K562 (cell line): ENCODE results near the gene COPS4. TPM values are rescaled to one million over a fixed set of nuclear protein-coding genes. Genes with fewer than 3 reads are reported as not detected.

Source experiments
- ATAC-seq: fragments of 200-7000 bp; cut with Tn5 transposase; 3 replicates; pipeline ENCODE4 v1.9.1; 2020; ENCODE audit warnings: moderate library complexity
- BruUV-seq: library from RNA; stranded (reverse); fragments of 400-500 nt; replicated peaks from 2 replicates; lab custom pipeline; 2021; lab: Mats Ljungman, UMichigan
- CTCF ChIA-PET: fragments of 300-600 bp; formaldehyde crosslinking; extraction: SDS; loops from one replicate; lab custom pipeline; 2021; ENCODE audit warnings: low intra/inter-chr PET ratio; lab: Yijun Ruan, JAX
- POLR2A ChIA-PET: fragments of 300-600, 350-650 bp; sonication (Branson Sonifier 250); formaldehyde crosslinking; extraction: SDS; loops from one replicate; lab custom pipeline; 2021; ENCODE audit warnings: antibody characterized with exemption, inconsistent platforms; lab: Yijun Ruan, JAX
- DNase-seq, 4 experiments: peaks; one replicate each; pipeline versions ENCODE4 v3.0.0 to v3.0.0-alpha.2; 2011 to 2018; ENCODE audit warnings: low spot score in 3 of 4, mixed read lengths in 3 of 4; ENCODE audit errors: extremely low read depth in 1 of 4
- FAIRE-seq: peaks from 2 replicates; lab custom pipeline; 2011; peaks lifted over from hg19 to GRCh38; lab: Jason Lieb, UNC
- H2AFZ ChIP-seq: 2 replicates; pipeline ENCODE4 v1.6.0; 2011; ENCODE audit warnings: low read depth, low read length, control low read depth, inconsistent platforms
- H3K27ac ChIP-seq: fragments of 200-600 bp; 3 replicates; pipeline ENCODE4 v1.8.0; 2011; ENCODE audit warnings: low read depth, mild to moderate bottlenecking, control low read depth, inconsistent platforms, low read length, moderate library complexity, mixed read lengths; ENCODE audit errors: extremely low read depth
- H3K27me3 ChIP-seq, 2 experiments: fragments of 300-600 bp in 1 of 2; 2 replicates in 1 of 2; 3 replicates in 1 of 2; pipeline versions ENCODE4 v1.6.0 to v1.8.0; 2011; ENCODE audit warnings: inconsistent platforms in 2 of 2, low read length in 2 of 2, mild to moderate bottlenecking in 1 of 2, mixed read lengths in 1 of 2, moderate library complexity in 1 of 2; ENCODE audit not compliant: control insufficient read depth in 2 of 2, insufficient read depth in 2 of 2
- H3K36me3 ChIP-seq: fragments of 300-600 bp; 3 replicates; pipeline ENCODE4 v1.8.0; 2011; ENCODE audit warnings: mild to moderate bottlenecking, low read length, inconsistent platforms; ENCODE audit not compliant: control insufficient read depth, insufficient read depth
- H3K4me1 ChIP-seq, 2 experiments: fragments of 200-600 bp in 1 of 2; replicated peaks in 1 of 2; 2 replicates in 1 of 2; 3 replicates in 1 of 2; pipeline versions ENCODE4 v1.5.1 to v1.8.0; 2011; ENCODE audit warnings: inconsistent platforms in 2 of 2, low read length in 2 of 2, mild to moderate bottlenecking in 1 of 2, mixed read lengths in 1 of 2, moderate library complexity in 1 of 2; ENCODE audit not compliant: control insufficient read depth in 2 of 2, insufficient read depth in 2 of 2
- H3K4me2 ChIP-seq: 2 replicates; pipeline ENCODE4 v1.6.1; 2011; ENCODE audit warnings: low read length, control low read depth, inconsistent platforms, mixed read lengths; ENCODE audit not compliant: insufficient read depth
- H3K4me3 ChIP-seq: fragments of 200-600 bp; sonication (generic), shearing (Covaris generic); 2 replicates; pipeline ENCODE4 v1.5.1; 2016; ENCODE audit warnings: control low read depth, inconsistent platforms
- H3K79me2 ChIP-seq: fragments of 200-600 bp; 3 replicates; pipeline ENCODE4 v1.8.0; 2011; ENCODE audit warnings: low read length, inconsistent platforms; ENCODE audit not compliant: control insufficient read depth, insufficient read depth
- H3K9ac ChIP-seq, 2 experiments: 2 replicates each; pipeline versions ENCODE4 v1.6.0 to v1.6.1; 2011; ENCODE audit warnings: low read depth in 2 of 2, low read length in 2 of 2, control low read depth in 1 of 2, inconsistent platforms in 1 of 2, mild to moderate bottlenecking in 1 of 2, mixed read lengths in 1 of 2; ENCODE audit not compliant: insufficient read depth in 1 of 2
- H3K9me1 ChIP-seq: one replicate; pipeline ENCODE4 v1.6.0; 2011; ENCODE audit warnings: inconsistent platforms, mild to moderate bottlenecking, low read length, moderate library complexity; ENCODE audit not compliant: control insufficient read depth, insufficient read depth
- H3K9me3 ChIP-seq: replicated peaks from 2 replicates; pipeline ENCODE4 v1.5.1; 2011; ENCODE audit warnings: low read depth, low read length, inconsistent platforms; ENCODE audit not compliant: control insufficient read depth, insufficient read depth
- H4K20me1 ChIP-seq: replicated peaks from 2 replicates; pipeline ENCODE4 v1.6.1; 2011; ENCODE audit warnings: low read length, inconsistent platforms, mixed read lengths; ENCODE audit not compliant: control insufficient read depth, insufficient read depth
- BHLHE40 ChIP-seq: IDR thresholded peaks from 2 replicates; pipeline ENCODE4 v1.6.1; 2011; ENCODE audit warnings: low read length, improper control_type of control experiment
- NBN ChIP-seq: fragments of 450-650 bp; IDR thresholded peaks from 2 replicates; pipeline ENCODE4 v1.6.1; 2016; ENCODE audit warnings: low read depth, mild to moderate bottlenecking
- NCOA6 ChIP-seq: fragments of 450-650 bp; IDR thresholded peaks from 2 replicates; pipeline ENCODE4 v1.6.1; 2017; ENCODE audit warnings: mild to moderate bottlenecking
- PHF8 ChIP-seq: fragments of 200-600 bp; sonication (generic); IDR thresholded peaks from 2 replicates; pipeline ENCODE4 v1.6.1; 2012; ENCODE audit warnings: mixed run types, mild to moderate bottlenecking, inconsistent platforms, low read length, moderate library complexity, borderline replicate concordance
- SP1 ChIP-seq: sonication (generic); formaldehyde crosslinking; IDR thresholded peaks from 2 replicates; pipeline ENCODE4 v1.8.1; 2022; ENCODE audit warnings: mild to moderate bottlenecking, missing genetic modification reagents
- STAT5B ChIP-seq: fragments of 250-450 bp; sonication (Bioruptor Pico); IDR thresholded peaks from 2 replicates; pipeline ENCODE4 v1.8.0; 2021; ENCODE audit warnings: mild to moderate bottlenecking, inconsistent platforms
- ZBTB7A ChIP-seq: IDR thresholded peaks from 2 replicates; pipeline ENCODE4 v1.6.1; 2011; ENCODE audit warnings: low read depth, mild to moderate bottlenecking, low read length, moderate library complexity, borderline replicate concordance; ENCODE audit not compliant: control insufficient read depth
- WGBS: fragments of 100-300 bp; shearing (Covaris generic); methylation state at CpG from one replicate; pipeline ENCODE4 v1.1.6; 2016; ENCODE audit warnings: low coverage, mixed read lengths; ENCODE audit not compliant: insufficient coverage; ENCODE audit errors: missing lambda C conversion rate; 5-methylcytosine and 5-hydroxymethylcytosine counted together
- in situ Hi-C: fragments of 300-500 bp; cut with MboI; formaldehyde crosslinking; loops from 4 replicates; pipeline ENCODE4 v1.15.0; 2018; ENCODE audit warnings: inconsistent platforms, mixed read lengths
- intact Hi-C: fragments of 100-400 bp; cut with micrococcal nuclease; formaldehyde crosslinking; loops from 2 replicates; pipeline ENCODE4 v1.14.2; 2022
- polyA plus RNA-seq, 8 experiments: library from polyadenylated mRNA; depleted of rRNA in 4 of 8; stranded (reverse) in 5 of 8; unstranded in 3 of 8; fragments of >200 nt; fragmentation: Nextera tagmentation in 2 of 8; fragmentation: Illumina TruSeq in 1 of 8; extraction: Ambion mirVana in 2 of 8; extraction: Trizol in 1 of 8; gene quantifications; 2 replicates each; pipeline versions ENCODE4 v1.2.1 to v1.2.3, GENCODE V29; 2011 to 2014; ENCODE audit warnings: inconsistent platforms in 1 of 8, missing spikeins in 1 of 8
- total RNA-seq, 7 experiments: library from RNA; depleted of rRNA in 6 of 7; stranded (reverse); fragments of >200 nt in 6 of 7; fragmentation: Illumina TruSeq in 2 of 7; extraction: Trizol in 2 of 7; gene quantifications; 2 replicates each; pipeline versions ENCODE4 v1.2.1 to v1.2.3, GENCODE V29; 2011 to 2021; ENCODE audit warnings: low replicate concordance in 1 of 7
- TF ChIP-seq, protein P1 (sequence below), 2 experiments: fragments of 200-800 bp in 1 of 2; sonication (Bioruptor generic) in 1 of 2; sonication (generic) in 1 of 2; formaldehyde crosslinking in 1 of 2; IDR thresholded peaks in 1 of 2; conservative IDR thresholded peaks in 1 of 2; 2 replicates each; pipeline versions ENCODE4 v1.5.0 to v1.6.1; 2016 to 2020; ENCODE audit warnings: missing compliant biosample characterization in 1 of 2, missing genetic modification characterization in 1 of 2, missing genetic modification reagents in 1 of 2
- TF ChIP-seq, protein P2 (sequence below): fragments of 450-650 bp; IDR thresholded peaks from 2 replicates; pipeline ENCODE4 v1.6.1; 2016
- TF ChIP-seq, protein P3 (sequence below): sonication (generic); IDR thresholded peaks from 2 replicates; pipeline ENCODE4 v1.6.1; 2016
- TF ChIP-seq, protein P4 (sequence below): fragments of 250-450 bp; sonication (Bioruptor Pico); IDR thresholded peaks from 2 replicates; pipeline ENCODE4 v1.8.0; 2021; ENCODE audit warnings: moderate library complexity, mild to moderate bottlenecking, inconsistent platforms

The COPS4 gene
- total and polyA plus RNA-seq, 9 of the 15 experiments (the other 6 are each of a cell fraction or from before 2014, with no cell fraction given) = 44.7 to 180 (median 70.9) TPM

DNA sequence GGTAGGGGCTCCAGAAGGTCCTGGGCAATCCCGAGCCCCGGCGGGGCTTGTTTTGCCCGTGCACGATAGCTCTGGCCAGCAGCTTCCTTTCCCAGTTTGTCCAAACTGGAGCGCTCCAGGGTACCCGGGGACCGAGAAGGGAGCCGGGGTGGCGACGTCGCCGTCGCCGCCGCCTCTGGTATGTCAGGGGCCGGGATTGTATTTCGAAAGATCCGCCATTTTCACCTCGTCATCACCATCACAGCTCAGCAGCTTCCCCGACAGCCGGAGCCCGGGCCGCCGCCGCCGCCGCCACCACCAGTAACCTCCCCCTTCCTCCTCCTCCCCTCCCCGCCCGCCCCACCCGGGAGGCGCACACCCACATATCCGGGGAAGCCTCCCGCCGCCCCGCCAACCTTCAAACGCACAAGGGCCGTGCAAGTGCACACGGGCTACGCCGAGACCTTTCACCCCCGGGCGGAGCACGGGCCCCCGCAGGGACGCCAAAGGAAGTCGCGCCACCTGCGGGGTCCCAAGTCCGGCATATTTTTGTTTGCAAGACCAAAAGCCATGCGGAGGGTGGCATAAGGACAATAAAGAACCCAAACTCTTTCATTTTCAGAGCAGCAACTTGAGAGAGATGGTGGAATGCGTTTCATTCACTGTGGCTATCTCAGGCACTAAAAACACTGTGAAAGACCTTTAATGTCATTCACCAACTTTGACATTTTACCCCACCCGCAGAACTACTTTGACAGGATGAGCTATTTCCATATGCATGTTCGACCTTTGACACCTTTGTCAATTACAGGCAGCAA is 24.3 kb upstream of the COPS4 start, which contains the start of gene LIN54 (continued):
- TF ChIP-seq STAT5B (CRISPR knock-in tag) (no peak), PHF8 (peak; percentile 60; the same call in 1 of the 2 replicates)
- TF ChIP-seq, protein P1, sequence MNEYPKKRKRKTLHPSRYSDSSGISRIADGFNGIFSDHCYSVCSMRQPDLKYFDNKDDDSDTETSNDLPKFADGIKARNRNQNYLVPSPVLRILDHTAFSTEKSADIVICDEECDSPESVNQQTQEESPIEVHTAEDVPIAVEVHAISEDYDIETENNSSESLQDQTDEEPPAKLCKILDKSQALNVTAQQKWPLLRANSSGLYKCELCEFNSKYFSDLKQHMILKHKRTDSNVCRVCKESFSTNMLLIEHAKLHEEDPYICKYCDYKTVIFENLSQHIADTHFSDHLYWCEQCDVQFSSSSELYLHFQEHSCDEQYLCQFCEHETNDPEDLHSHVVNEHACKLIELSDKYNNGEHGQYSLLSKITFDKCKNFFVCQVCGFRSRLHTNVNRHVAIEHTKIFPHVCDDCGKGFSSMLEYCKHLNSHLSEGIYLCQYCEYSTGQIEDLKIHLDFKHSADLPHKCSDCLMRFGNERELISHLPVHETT (CRISPR knock-in tag; conservative IDR thresholded peaks at IDR 0.05 in 1 of 2, IDR thresholded peaks at IDR 0.05 in 1 of 2) = peak in 1 of 2 experiments; percentile 71; a peak in 2 of 4 replicates

DNA sequence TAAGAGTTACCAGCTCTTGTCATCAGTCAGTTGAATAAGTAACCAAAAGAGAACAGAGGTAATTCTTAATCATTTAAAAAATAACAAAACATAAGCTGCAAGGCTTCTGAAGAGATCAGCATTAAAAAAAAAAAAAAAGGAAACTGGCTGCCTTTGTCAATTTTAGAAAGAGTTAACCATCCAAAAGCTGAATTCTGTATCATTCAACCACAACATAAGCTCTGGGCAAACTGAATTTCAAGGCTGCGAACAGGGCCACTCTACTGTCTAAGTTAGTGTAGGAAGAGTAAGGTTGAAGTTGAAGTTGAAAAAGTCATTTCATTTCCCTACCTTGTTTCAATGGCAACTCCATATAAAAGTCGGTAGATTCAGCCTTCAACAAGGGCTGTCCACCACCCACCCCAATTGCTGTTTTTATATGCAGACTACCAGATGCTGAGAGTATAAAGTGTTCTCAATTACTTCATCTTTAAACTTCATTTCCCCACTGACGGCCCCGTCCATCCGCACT is 23.2 kb upstream of the COPS4 start:
- no peak for ATAC-seq
- BruUV-seq = no TSS peak
- in situ Hi-C loops = no loop called here

More for the DNA sequence above, 23.2 kb upstream of the COPS4 start:
- Histone ChIP-seq H3K4me2 (peak overlapping the region; percentile 92), H3K27me3 (no peaks in the 10 kb centered on the region), H3K9me3 (no peaks in the 10 kb centered on the region), H4K20me1 (no peaks in the 10 kb centered on the region), H3K4me3 (peak overlapping the region; percentile 87), H3K4me1 (peaks cover 6 to 16% of the 10 kb centered on the region in 2 experiments; a peak in 3 of 5 replicates), H3K79me2 (peaks cover 58% of the 10 kb centered on the region), H3K27ac (peak overlapping the region; percentile 82), H3K36me3 (no peaks in the 10 kb centered on the region), H3K9ac (peak overlapping the region; percentile 85 to 97), H3K9me1 (no peaks in the 10 kb centered on the region), H2AFZ (peak overlapping the region; percentile 69)
- intact Hi-C loops = loop anchor here (2.0 to 10.0 kb wide), 3 partner anchors 111 to 637 kb away; partner anchors contain the start of genes HNRNPD and THAP9
- TF ChIP-seq, protein P2, sequence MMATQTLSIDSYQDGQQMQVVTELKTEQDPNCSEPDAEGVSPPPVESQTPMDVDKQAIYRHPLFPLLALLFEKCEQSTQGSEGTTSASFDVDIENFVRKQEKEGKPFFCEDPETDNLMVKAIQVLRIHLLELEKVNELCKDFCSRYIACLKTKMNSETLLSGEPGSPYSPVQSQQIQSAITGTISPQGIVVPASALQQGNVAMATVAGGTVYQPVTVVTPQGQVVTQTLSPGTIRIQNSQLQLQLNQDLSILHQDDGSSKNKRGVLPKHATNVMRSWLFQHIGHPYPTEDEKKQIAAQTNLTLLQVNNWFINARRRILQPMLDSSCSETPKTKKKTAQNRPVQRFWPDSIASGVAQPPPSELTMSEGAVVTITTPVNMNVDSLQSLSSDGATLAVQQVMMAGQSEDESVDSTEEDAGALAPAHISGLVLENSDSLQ = 0 out of 2 replicates have a peak, but pooled peaks have one; percentile 7
- TF ChIP-seq, protein P3, sequence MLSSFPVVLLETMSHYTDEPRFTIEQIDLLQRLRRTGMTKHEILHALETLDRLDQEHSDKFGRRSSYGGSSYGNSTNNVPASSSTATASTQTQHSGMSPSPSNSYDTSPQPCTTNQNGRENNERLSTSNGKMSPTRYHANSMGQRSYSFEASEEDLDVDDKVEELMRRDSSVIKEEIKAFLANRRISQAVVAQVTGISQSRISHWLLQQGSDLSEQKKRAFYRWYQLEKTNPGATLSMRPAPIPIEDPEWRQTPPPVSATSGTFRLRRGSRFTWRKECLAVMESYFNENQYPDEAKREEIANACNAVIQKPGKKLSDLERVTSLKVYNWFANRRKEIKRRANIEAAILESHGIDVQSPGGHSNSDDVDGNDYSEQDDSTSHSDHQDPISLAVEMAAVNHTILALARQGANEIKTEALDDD = peak; percentile 71; the same call in 1 of the 2 replicates
- TF ChIP-seq SP1 (CRISPR knock-in tag) (0 out of 2 replicates have a peak, but pooled peaks have one; percentile 50), NBN (0 out of 2 replicates have a peak, but pooled peaks have one; percentile 7), BHLHE40 (no peak), ZBTB7A (no peak), NCOA6 (peak; percentile 11; the same call in 1 of the 2 replicates)
- TF ChIP-seq, protein P4, sequence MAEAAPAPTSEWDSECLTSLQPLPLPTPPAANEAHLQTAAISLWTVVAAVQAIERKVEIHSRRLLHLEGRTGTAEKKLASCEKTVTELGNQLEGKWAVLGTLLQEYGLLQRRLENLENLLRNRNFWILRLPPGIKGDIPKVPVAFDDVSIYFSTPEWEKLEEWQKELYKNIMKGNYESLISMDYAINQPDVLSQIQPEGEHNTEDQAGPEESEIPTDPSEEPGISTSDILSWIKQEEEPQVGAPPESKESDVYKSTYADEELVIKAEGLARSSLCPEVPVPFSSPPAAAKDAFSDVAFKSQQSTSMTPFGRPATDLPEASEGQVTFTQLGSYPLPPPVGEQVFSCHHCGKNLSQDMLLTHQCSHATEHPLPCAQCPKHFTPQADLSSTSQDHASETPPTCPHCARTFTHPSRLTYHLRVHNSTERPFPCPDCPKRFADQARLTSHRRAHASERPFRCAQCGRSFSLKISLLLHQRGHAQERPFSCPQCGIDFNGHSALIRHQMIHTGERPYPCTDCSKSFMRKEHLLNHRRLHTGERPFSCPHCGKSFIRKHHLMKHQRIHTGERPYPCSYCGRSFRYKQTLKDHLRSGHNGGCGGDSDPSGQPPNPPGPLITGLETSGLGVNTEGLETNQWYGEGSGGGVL (CRISPR knock-in tag) = no peak
- 0% methylated on average over 5 of the region's 5 CpGs for WGBS
- FAIRE-seq = no peak
- ChIA-PET CTCF (no interaction called here), POLR2A (interaction anchor here (0.6 to 2.9 kb wide), 9 partner anchors 9 to 526 kb away, joined by 3 to 14 read pairs (median 5); partner anchors contain the start of genes COPS4 and THAP9)
- DNase-seq = peak in 1 of 4 experiments; percentile 25
